Mucosa of rectum (tissue), 2 donors: ENCODE data around the gene BLM.
"Not testable (repeated sequence)": the region's sequence is repeated elsewhere in the genome, so short reads cannot be mapped to it uniquely, and the experiment has no call there.

Source experiments
- H3K27ac ChIP-seq, 2 donors: one replicate each; pipeline ENCODE4 v1.7.0; 2013; ENCODE audit warnings: inconsistent platforms in 2 of 2, low read depth in 2 of 2, low read length in 2 of 2
- H3K27me3 ChIP-seq, 2 donors: one replicate each; pipeline ENCODE4 v1.7.0; 2013; ENCODE audit warnings: low read length in 2 of 2; ENCODE audit not compliant: control insufficient read depth in 2 of 2, insufficient read depth in 2 of 2
- H3K36me3 ChIP-seq, 2 donors: one replicate each; pipeline ENCODE4 v1.7.0; 2013; ENCODE audit warnings: low read length in 2 of 2; ENCODE audit not compliant: control insufficient read depth in 2 of 2, insufficient read depth in 2 of 2
- H3K4me1 ChIP-seq, 2 donors: one replicate each; pipeline ENCODE4 v1.7.0; 2013; ENCODE audit warnings: low read length in 2 of 2, mild to moderate bottlenecking in 1 of 2; ENCODE audit not compliant: control insufficient read depth in 2 of 2, insufficient read depth in 2 of 2
- H3K4me3 ChIP-seq, 2 donors: one replicate each; pipeline ENCODE4 v1.7.0; 2013; ENCODE audit warnings: low read length in 2 of 2
- H3K9ac ChIP-seq, 2 donors: one replicate each; pipeline ENCODE4 v1.7.0; 2013; ENCODE audit warnings: low read length in 2 of 2, low read depth in 1 of 2, mild to moderate bottlenecking in 1 of 2
- H3K9me3 ChIP-seq, 2 donors: one replicate each; pipeline ENCODE4 v1.7.0; 2013; ENCODE audit warnings: low read length in 2 of 2; ENCODE audit not compliant: control insufficient read depth in 2 of 2
- donor health status: healthy.
- donor health status: Normal muscosa, but diverticular disease.

BLM gene

GRCh38 chr15:90720131-90720530 is 3.0 kb downstream of the BLM start:
- Histone ChIP-seq H3K4me1 (peaks cover 7 to 13% of the 10 kb centered on the region in 2 donors), H3K27ac (no peak overlapping the region), H3K36me3 (no peaks in the 10 kb centered on the region), H3K4me3 (no peak overlapping the region), H3K27me3 (no peaks in the 10 kb centered on the region), H3K9me3 (no peaks in the 10 kb centered on the region), H3K9ac (no peak overlapping the region)

GRCh38 chr15:90729261-90729660 is 12.1 kb downstream of the BLM start:
- Histone ChIP-seq H3K36me3 (no peaks in the 10 kb centered on the region), H3K9me3 (no peaks in the 10 kb centered on the region), H3K27ac (no peak overlapping the region), H3K27me3 (no peaks in the 10 kb centered on the region), H3K4me1 (no peaks in the 10 kb centered on the region), H3K4me3 (no peak overlapping the region), H3K9ac (no peak overlapping the region)

- Histone ChIP-seq H3K4me1 (no peaks in the 10 kb centered on the region), H3K27ac (no peak overlapping the region), H3K36me3 (no peaks in the 10 kb centered on the region), H3K9me3 (no peaks in the 10 kb centered on the region), H3K9ac (no peak overlapping the region), H3K4me3 (no peak overlapping the region), H3K27me3 (no peaks in the 10 kb centered on the region)
Measured at GRCh38 chr15:90730290-90730689, 13.1 kb downstream of the BLM start.

- Histone ChIP-seq H3K4me1 (no peaks in the 10 kb centered on the region), H3K36me3 (no peaks in the 10 kb centered on the region), H3K27ac (no peak overlapping the region), H3K9me3 (no peaks in the 10 kb centered on the region), H3K9ac (no peak overlapping the region), H3K4me3 (no peak overlapping the region), H3K27me3 (no peaks in the 10 kb centered on the region)
Measured at GRCh38 chr15:90735923-90736322, 18.8 kb downstream of the BLM start.

- not testable (repeated sequence) for H3K9me3 ChIP-seq, H3K4me1 ChIP-seq, H3K9ac ChIP-seq, H3K4me3 ChIP-seq, H3K36me3 ChIP-seq, H3K27ac ChIP-seq, H3K27me3 ChIP-seq
Measured at GRCh38 chr15:90740545-90740944, 23.4 kb downstream of the BLM start.

- Histone ChIP-seq H3K27me3 (no peaks in the 10 kb centered on the region), H3K9me3 (no peaks in the 10 kb centered on the region), H3K27ac (no peak overlapping the region), H3K9ac (no peak overlapping the region), H3K36me3 (no peaks in the 10 kb centered on the region), H3K4me1 (no peaks in the 10 kb centered on the region), H3K4me3 (no peak overlapping the region)
Measured at GRCh38 chr15:90742087-90742486, 24.9 kb downstream of the BLM start.

- H3K27ac ChIP-seq = no peak overlapping the region
Measured at GRCh38 chr15:90743407-90743806, 26.3 kb downstream of the BLM start.

GRCh38 chr15:90744759-90745402 is 27.7 kb downstream of the BLM start:
- Histone ChIP-seq H3K4me3 (no peak overlapping the region), H3K36me3 (no peaks in the 10 kb centered on the region), H3K9ac (no peak overlapping the region), H3K9me3 (no peaks in the 10 kb centered on the region), H3K4me1 (no peaks in the 10 kb centered on the region), H3K27me3 (no peaks in the 10 kb centered on the region), H3K27ac (no peak overlapping the region)

More at GRCh38 chr15:90743407-90743806, 26.3 kb downstream of the BLM start:
- H3K4me3 ChIP-seq = no peak overlapping the region
- H3K4me1 ChIP-seq = no peaks in the 10 kb centered on the region
- no peaks in the 10 kb centered on the region for H3K9me3 ChIP-seq
- H3K9ac ChIP-seq = no peak overlapping the region
- H3K36me3 ChIP-seq = no peaks in the 10 kb centered on the region
- H3K27me3 ChIP-seq = no peaks in the 10 kb centered on the region

GRCh38 chr15:90749754-90750153 is 32.6 kb downstream of the BLM start:
- no peak overlapping the region for H3K9ac ChIP-seq

GRCh38 chr15:90750186-90750585 is 33.0 kb downstream of the BLM start:
- no peak overlapping the region for H3K27ac ChIP-seq
- H3K27me3 ChIP-seq = no peaks in the 10 kb centered on the region
- no peak overlapping the region for H3K9ac ChIP-seq
- H3K4me1 ChIP-seq = no peaks in the 10 kb centered on the region
- no peak overlapping the region for H3K4me3 ChIP-seq
- peaks cover 0 to 2% of the 10 kb centered on the region in 2 donors for H3K36me3 ChIP-seq
- no peaks in the 10 kb centered on the region for H3K9me3 ChIP-seq

More at GRCh38 chr15:90749754-90750153, 32.6 kb downstream of the BLM start:
- Histone ChIP-seq H3K36me3 (peaks cover 0 to 2% of the 10 kb centered on the region in 2 donors), H3K27me3 (no peaks in the 10 kb centered on the region), H3K4me3 (no peak overlapping the region), H3K27ac (no peak overlapping the region), H3K9me3 (no peaks in the 10 kb centered on the region), H3K4me1 (no peaks in the 10 kb centered on the region)
